GM12892 (cell line): ENCODE results near the gene MTURN.

Source experiments
- DNase-seq: peaks from one replicate; pipeline ENCODE4 v3.0.0; 2011; ENCODE audit not compliant: insufficient read length
- FAIRE-seq: peaks from 2 replicates; lab custom pipeline; 2011; peaks lifted over from hg19 to GRCh38; lab: Jason Lieb, UNC
- POLR2A ChIP-seq: IDR thresholded peaks from 2 replicates; pipeline ENCODE4 v1.6.1; 2011; ENCODE audit warnings: low read depth, low read length, control low read depth
- POLR2AphosphoS5 ChIP-seq: IDR thresholded peaks from 2 replicates; pipeline ENCODE4 v1.6.1; 2011; ENCODE audit warnings: low read depth, low read length, control low read depth
- TAF1 ChIP-seq: IDR thresholded peaks from 2 replicates; pipeline ENCODE4 v1.6.1; 2011; ENCODE audit warnings: low read depth, mild to moderate bottlenecking, control low read depth, low read length, borderline replicate concordance

Gene MTURN

GRCh38 chr7:30136743-30137485, 2.1 kb downstream of the MTURN start:
- DNase-seq (no peak), FAIRE-seq (no peak)
- no peak for TF ChIP-seq POLR2A
- TF ChIP-seq TAF1, result no peak
- TF ChIP-seq POLR2AphosphoS5, result no peak

- no peak for FAIRE-seq
- TF ChIP-seq POLR2A, result no peak
- TF ChIP-seq POLR2AphosphoS5, result no peak
- no peak for TF ChIP-seq TAF1
- no peak for DNase-seq
These were observed 5.1 kb downstream of the MTURN start for GRCh38 chr7:30139836-30140384.

- no peak for FAIRE-seq
- TF ChIP-seq POLR2A (no peak), POLR2AphosphoS5 (no peak), TAF1 (no peak)
- DNase-seq, result no peak
These were observed 5.7 kb downstream of the MTURN start for GRCh38 chr7:30140456-30140855.

GRCh38 chr7:30142710-30143109, 7.9 kb downstream of the MTURN start:
- no peak for TF ChIP-seq TAF1
- no peak for TF ChIP-seq POLR2AphosphoS5
- TF ChIP-seq POLR2A, result no peak
- FAIRE-seq, result no peak
- DNase-seq, result no peak

GRCh38 chr7:30143748-30144251, 9.0 kb downstream of the MTURN start:
- DNase-seq (no peak), FAIRE-seq (no peak)

GRCh38 chr7:30144657-30145306, 10.0 kb downstream of the MTURN start:
- no peak for TF ChIP-seq TAF1
- TF ChIP-seq POLR2AphosphoS5, result no peak
- TF ChIP-seq POLR2A, result no peak
- DNase-seq (no peak), FAIRE-seq (no peak)

More at GRCh38 chr7:30143748-30144251, 9.0 kb downstream of the MTURN start:
- no peak for TF ChIP-seq POLR2A

- FAIRE-seq, result no peak
- TF ChIP-seq POLR2A, result no peak
- no peak for TF ChIP-seq POLR2AphosphoS5
- TF ChIP-seq TAF1, result no peak
- DNase-seq, result no peak
These were observed 10.7 kb downstream of the MTURN start for GRCh38 chr7:30145426-30145970.

- no peak for TF ChIP-seq POLR2AphosphoS5
- no peak for TF ChIP-seq TAF1
- no peak for TF ChIP-seq POLR2A
- no peak for DNase-seq
- FAIRE-seq, result no peak
These were observed 11.4 kb downstream of the MTURN start for GRCh38 chr7:30146127-30146612.

- no peak for DNase-seq
- no peak for TF ChIP-seq TAF1
- no peak for TF ChIP-seq POLR2AphosphoS5
- TF ChIP-seq POLR2A, result no peak
- no peak for FAIRE-seq
These were observed 12.4 kb downstream of the MTURN start for GRCh38 chr7:30147223-30147622.

- DNase-seq (no peak), FAIRE-seq (no peak)
- no peak for TF ChIP-seq TAF1
- TF ChIP-seq POLR2A, result no peak
- TF ChIP-seq POLR2AphosphoS5, result no peak
These were observed 13.0 kb downstream of the MTURN start for GRCh38 chr7:30147785-30148184.

GRCh38 chr7:30148426-30148825, 13.6 kb downstream of the MTURN start:
- FAIRE-seq, result no peak

More at GRCh38 chr7:30148426-30148825, 13.6 kb downstream of the MTURN start:
- no peak for DNase-seq
- no peak for TF ChIP-seq POLR2A
- TF ChIP-seq POLR2AphosphoS5, result no peak
- no peak for TF ChIP-seq TAF1
